IPS-20b (cell line): ENCODE measurements around the gene TBC1D12.

ENCODE experiments used
- H3K27ac ChIP-seq: one replicate; pipeline ENCODE4 v1.5.1; 2013; ENCODE audit warnings: low read length
- H3K27me3 ChIP-seq: 2 replicates; pipeline ENCODE4 v1.6.1; 2013; ENCODE audit warnings: mild to moderate bottlenecking, low read length, inconsistent platforms; ENCODE audit not compliant: insufficient read depth
- H3K36me3 ChIP-seq: 2 replicates; pipeline ENCODE4 v1.6.1; 2013; ENCODE audit warnings: low read depth, mild to moderate bottlenecking, inconsistent platforms, low read length, moderate library complexity; ENCODE audit not compliant: insufficient read depth
- H3K4me1 ChIP-seq: 2 replicates; pipeline ENCODE4 v1.6.1; 2013; ENCODE audit warnings: mild to moderate bottlenecking, control low read depth, inconsistent platforms, low read length, moderate library complexity; ENCODE audit not compliant: insufficient read depth
- H3K4me3 ChIP-seq: 2 replicates; pipeline ENCODE4 v1.5.1; 2013; ENCODE audit warnings: mild to moderate bottlenecking, low read length, inconsistent platforms
- H3K9ac ChIP-seq: 2 replicates; pipeline ENCODE4 v1.6.1; 2013; ENCODE audit warnings: low read depth, mild to moderate bottlenecking, inconsistent platforms, low read length, moderate library complexity
- H3K9me3 ChIP-seq: 2 replicates; pipeline ENCODE4 v1.6.1; 2013; ENCODE audit warnings: mild to moderate bottlenecking, low read depth, low read length, inconsistent platforms; ENCODE audit not compliant: insufficient read depth

Gene TBC1D12

DNA sequence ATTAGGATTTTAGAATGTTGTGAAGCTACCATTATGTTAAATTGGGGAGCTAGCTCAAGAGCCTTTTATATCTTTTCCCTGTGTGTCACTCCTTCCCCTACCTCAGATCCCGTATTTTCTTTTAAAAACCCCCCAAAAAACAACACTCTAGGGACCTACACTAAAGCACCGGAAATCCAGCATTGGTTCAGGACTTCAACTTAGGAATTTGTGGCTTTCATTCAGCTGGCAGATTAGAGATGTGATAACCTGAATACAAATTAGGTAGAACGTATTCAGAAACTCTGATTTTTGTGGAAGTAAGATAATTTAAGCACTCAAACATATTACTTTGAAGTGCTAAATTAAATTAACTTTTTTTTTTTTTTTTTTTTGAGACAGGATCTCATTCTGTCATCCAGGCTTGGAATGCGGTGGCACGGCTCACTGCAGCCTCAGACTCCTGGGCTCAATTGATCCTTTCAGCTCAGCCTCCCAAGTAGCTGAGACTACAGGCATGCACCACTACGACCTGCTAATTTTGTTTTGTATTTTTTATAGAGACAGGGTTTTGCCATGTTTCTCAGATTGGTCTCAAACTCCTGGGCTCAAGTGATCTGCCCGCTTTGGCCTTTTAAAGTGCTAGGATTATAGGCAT is 6.8 kb downstream of the TBC1D12 start:
- Histone ChIP-seq H3K4me1 (no peaks in the 10 kb centered on the region), H3K27me3 (peaks cover 16% of the 10 kb centered on the region), H3K36me3 (no peaks in the 10 kb centered on the region), H3K9ac (no peak overlapping the region), H3K9me3 (no peaks in the 10 kb centered on the region), H3K4me3 (no peak overlapping the region), H3K27ac (no peak overlapping the region)

- H3K4me3 ChIP-seq, result no peak overlapping the region
- H3K36me3 ChIP-seq, result no peaks in the 10 kb centered on the region
- no peaks in the 10 kb centered on the region for H3K4me1 ChIP-seq
- H3K27ac ChIP-seq, result no peak overlapping the region
- no peak overlapping the region for H3K9ac ChIP-seq
- H3K9me3 ChIP-seq, result no peaks in the 10 kb centered on the region
- H3K27me3 ChIP-seq, result no peaks in the 10 kb centered on the region; the same call in 1 of the 2 replicates
Measured at GRCh38 chr10:94411304-94411703, 9.0 kb downstream of the TBC1D12 start.

- no peak overlapping the region for H3K4me3 ChIP-seq
- no peak overlapping the region for H3K9ac ChIP-seq
- H3K27ac ChIP-seq, result no peak overlapping the region
- H3K9me3 ChIP-seq, result no peaks in the 10 kb centered on the region
- no peaks in the 10 kb centered on the region for H3K27me3 ChIP-seq
- no peaks in the 10 kb centered on the region for H3K4me1 ChIP-seq
- no peaks in the 10 kb centered on the region for H3K36me3 ChIP-seq
Measured at GRCh38 chr10:94412449-94412848, 10.1 kb downstream of the TBC1D12 start.

DNA sequence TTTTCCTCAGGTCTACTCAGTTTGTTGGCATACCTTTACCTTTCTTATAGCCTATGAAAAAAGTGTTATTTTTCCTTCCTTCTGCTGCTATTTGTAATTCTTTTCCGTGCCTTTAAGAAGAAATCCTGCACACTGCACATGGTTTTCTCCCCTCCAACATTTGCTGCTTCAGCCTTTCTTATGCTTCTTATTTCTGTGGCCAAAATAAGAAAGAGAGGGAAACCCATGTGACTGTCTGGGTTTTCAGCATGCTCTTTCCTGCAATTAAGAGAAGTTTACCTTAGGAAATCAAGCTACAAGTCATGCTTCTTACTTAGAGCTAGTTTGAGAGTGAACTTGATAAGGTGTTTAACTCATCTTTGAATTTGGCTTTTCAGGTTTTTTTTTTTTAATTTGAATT is 11.0 kb downstream of the TBC1D12 start:
- Histone ChIP-seq H3K36me3 (no peaks in the 10 kb centered on the region), H3K27me3 (no peaks in the 10 kb centered on the region), H3K4me1 (no peaks in the 10 kb centered on the region), H3K27ac (no peak overlapping the region), H3K9ac (no peak overlapping the region), H3K9me3 (no peaks in the 10 kb centered on the region), H3K4me3 (no peak overlapping the region)

DNA sequence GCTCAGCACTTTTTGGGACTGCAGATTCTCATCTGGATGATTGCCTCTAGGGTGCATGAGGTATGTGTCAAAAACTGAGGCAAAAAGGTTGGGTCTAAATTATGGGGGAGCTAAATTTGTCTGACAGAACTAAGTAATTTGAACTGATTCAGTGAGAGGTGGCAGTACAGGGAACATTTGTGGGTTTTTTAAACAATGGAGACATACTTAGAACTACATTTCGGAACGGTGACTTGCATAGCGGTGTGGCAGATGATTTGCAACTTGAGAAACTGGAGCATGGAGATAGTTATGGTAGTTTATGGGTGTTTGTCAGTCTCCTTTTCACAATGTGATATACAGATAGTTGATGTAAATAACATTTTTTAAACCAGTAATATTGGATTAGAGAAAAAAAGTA is 14.6 kb downstream of the TBC1D12 start:
- H3K36me3 ChIP-seq, result no peaks in the 10 kb centered on the region
- no peaks in the 10 kb centered on the region for H3K9me3 ChIP-seq
- H3K4me1 ChIP-seq, result no peaks in the 10 kb centered on the region
- H3K27me3 ChIP-seq, result no peaks in the 10 kb centered on the region
- H3K9ac ChIP-seq, result no peak overlapping the region
- H3K4me3 ChIP-seq, result no peak overlapping the region
- H3K27ac ChIP-seq, result no peak overlapping the region

GRCh38 chr10:94417321-94417720 is 15.0 kb downstream of the TBC1D12 start:
- Histone ChIP-seq H3K4me1 (no peaks in the 10 kb centered on the region), H3K27ac (no peak overlapping the region), H3K36me3 (no peaks in the 10 kb centered on the region), H3K4me3 (no peak overlapping the region), H3K9me3 (no peaks in the 10 kb centered on the region), H3K9ac (no peak overlapping the region), H3K27me3 (no peaks in the 10 kb centered on the region)

DNA sequence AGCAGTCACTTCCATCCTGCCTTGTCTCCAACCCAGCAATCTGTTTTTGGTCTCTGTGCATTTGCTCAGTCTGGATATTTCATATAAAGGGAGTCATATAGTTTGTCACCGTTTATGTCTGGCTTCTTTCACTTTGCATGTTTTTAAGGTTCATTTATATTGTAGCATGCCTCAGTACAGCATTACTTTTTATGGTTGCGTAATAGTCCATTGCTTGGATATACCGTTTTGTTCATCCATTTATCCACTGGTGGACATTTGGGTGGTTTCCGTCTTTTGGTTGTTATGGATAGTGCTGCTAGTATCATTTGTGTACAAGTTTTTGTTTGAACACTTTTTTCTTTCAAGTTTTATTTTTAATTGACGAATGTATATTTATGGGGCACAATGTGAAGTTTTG is 18.2 kb downstream of the TBC1D12 start:
- H3K27ac ChIP-seq, result no peak overlapping the region
- H3K9ac ChIP-seq, result no peak overlapping the region
- peaks cover 7% of the 10 kb centered on the region for H3K9me3 ChIP-seq
- no peak overlapping the region for H3K4me3 ChIP-seq
- no peaks in the 10 kb centered on the region for H3K27me3 ChIP-seq
- no peaks in the 10 kb centered on the region for H3K36me3 ChIP-seq
- no peaks in the 10 kb centered on the region for H3K4me1 ChIP-seq

DNA sequence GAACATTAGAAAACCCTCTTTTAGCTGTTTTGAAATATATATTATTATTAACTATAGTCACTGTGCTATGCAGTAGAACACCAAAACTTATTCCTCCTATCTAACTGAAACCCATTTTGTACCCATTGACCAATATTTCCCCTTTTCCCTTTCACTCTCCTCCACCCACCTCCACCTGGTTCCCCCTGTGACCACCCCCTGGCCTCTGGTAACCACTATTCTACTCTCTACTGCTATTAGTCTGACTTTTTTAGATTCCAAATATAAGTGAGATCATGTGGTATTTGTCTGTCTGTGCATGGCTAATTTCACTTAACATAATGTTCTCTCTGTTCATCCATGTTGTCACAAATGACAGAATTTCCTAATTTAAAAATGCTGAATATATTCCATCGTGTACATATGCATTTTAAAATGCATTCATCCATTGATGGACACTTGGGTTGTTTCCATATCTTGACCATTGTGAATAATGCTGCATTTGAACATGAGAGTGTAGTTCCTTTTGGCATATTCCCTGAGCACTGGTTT is 18.7 kb downstream of the TBC1D12 start:
- Histone ChIP-seq H3K9ac (no peak overlapping the region), H3K9me3 (peaks cover 12% of the 10 kb centered on the region), H3K27ac (no peak overlapping the region), H3K4me3 (no peak overlapping the region), H3K4me1 (no peaks in the 10 kb centered on the region), H3K27me3 (no peaks in the 10 kb centered on the region), H3K36me3 (no peaks in the 10 kb centered on the region)

- no peaks in the 10 kb centered on the region for H3K27me3 ChIP-seq
- peaks cover 14% of the 10 kb centered on the region for H3K9me3 ChIP-seq
- H3K27ac ChIP-seq, result no peak overlapping the region
- H3K9ac ChIP-seq, result no peak overlapping the region
- no peak overlapping the region for H3K4me3 ChIP-seq
- H3K36me3 ChIP-seq, result no peaks in the 10 kb centered on the region
- no peaks in the 10 kb centered on the region for H3K4me1 ChIP-seq
Measured at GRCh38 chr10:94423627-94424026, 21.3 kb downstream of the TBC1D12 start.

- no peaks in the 10 kb centered on the region for H3K4me1 ChIP-seq
- no peak overlapping the region for H3K27ac ChIP-seq
- no peaks in the 10 kb centered on the region for H3K27me3 ChIP-seq
- no peaks in the 10 kb centered on the region for H3K36me3 ChIP-seq
- peaks cover 14% of the 10 kb centered on the region for H3K9me3 ChIP-seq
- no peak overlapping the region for H3K4me3 ChIP-seq
- no peak overlapping the region for H3K9ac ChIP-seq
Measured at GRCh38 chr10:94424714-94425337, 22.5 kb downstream of the TBC1D12 start.

GRCh38 chr10:94425942-94426341 is 23.6 kb downstream of the TBC1D12 start:
- H3K36me3 ChIP-seq, result no peaks in the 10 kb centered on the region
- H3K9ac ChIP-seq, result no peak overlapping the region
- no peak overlapping the region for H3K27ac ChIP-seq
- H3K4me3 ChIP-seq, result no peak overlapping the region
- H3K9me3 ChIP-seq, result peaks cover 14% of the 10 kb centered on the region
- no peaks in the 10 kb centered on the region for H3K4me1 ChIP-seq
- H3K27me3 ChIP-seq, result no peaks in the 10 kb centered on the region

- no peak overlapping the region for H3K27ac ChIP-seq
- no peak overlapping the region for H3K9ac ChIP-seq
- H3K4me1 ChIP-seq, result no peaks in the 10 kb centered on the region
- no peaks in the 10 kb centered on the region for H3K36me3 ChIP-seq
- H3K4me3 ChIP-seq, result no peak overlapping the region
- no peaks in the 10 kb centered on the region for H3K27me3 ChIP-seq
- peaks cover 14% of the 10 kb centered on the region for H3K9me3 ChIP-seq
Measured at GRCh38 chr10:94427166-94427565, 24.8 kb downstream of the TBC1D12 start.
